Stimulated activated naive CD8-positive, alpha-beta T cell treated with anti-CD3 and anti-CD28 coated beads, Interleukin-15, Interleukin-2, amounts not matched to agents 100 ng/mL and 50 ng/mL, for 24 hours (primary cell): ENCODE results near the gene GPER1.

Source experiments
- H3K27ac Mint-ChIP-seq: one replicate; pipeline ENCODE4 v1.8.0; 2021; ENCODE audit warnings: mild to moderate bottlenecking, mixed read lengths
- H3K27me3 Mint-ChIP-seq: one replicate; pipeline ENCODE4 v1.8.0; 2021; ENCODE audit warnings: mixed read lengths
- H3K36me3 Mint-ChIP-seq: one replicate; pipeline ENCODE4 v1.8.0; 2021; ENCODE audit warnings: low read depth, mixed read lengths
- H3K4me1 Mint-ChIP-seq: one replicate; pipeline ENCODE4 v1.8.0; 2021; ENCODE audit warnings: low read depth, mixed read lengths
- H3K4me3 Mint-ChIP-seq: one replicate; pipeline ENCODE4 v1.8.0; 2021; ENCODE audit warnings: mild to moderate bottlenecking, mixed read lengths
- H3K9me3 Mint-ChIP-seq: one replicate; pipeline ENCODE4 v1.8.0; 2021; ENCODE audit warnings: mixed read lengths

GPER1 gene

GRCh38 chr7:1119201-1119600, 31.3 kb downstream of the GPER1 start:
- Mint-ChIP-seq H3K36me3 (peaks cover 7% of the 10 kb centered on the region), H3K9me3 (peaks cover 4% of the 10 kb centered on the region), H3K4me3 (no peak overlapping the region), H3K27me3 (no peaks in the 10 kb centered on the region), H3K27ac (no peak overlapping the region), H3K4me1 (peaks cover 11% of the 10 kb centered on the region)

- no peaks in the 10 kb centered on the region for H3K27me3 Mint-ChIP-seq
- H3K4me3 Mint-ChIP-seq = no peak overlapping the region
- peaks cover 4% of the 10 kb centered on the region for H3K9me3 Mint-ChIP-seq
- H3K4me1 Mint-ChIP-seq = peaks cover 11% of the 10 kb centered on the region
- H3K36me3 Mint-ChIP-seq = peaks cover 7% of the 10 kb centered on the region
- H3K27ac Mint-ChIP-seq = no peak overlapping the region
These were observed 32.9 kb downstream of the GPER1 start for GRCh38 chr7:1120791-1121190.

- H3K4me1 Mint-ChIP-seq = peaks cover 11% of the 10 kb centered on the region
- H3K27me3 Mint-ChIP-seq = no peaks in the 10 kb centered on the region
- H3K27ac Mint-ChIP-seq = no peak overlapping the region
- H3K4me3 Mint-ChIP-seq = no peak overlapping the region
- H3K36me3 Mint-ChIP-seq = peaks cover 7% of the 10 kb centered on the region
- H3K9me3 Mint-ChIP-seq = peaks cover 4% of the 10 kb centered on the region
These were observed 33.6 kb downstream of the GPER1 start for GRCh38 chr7:1121476-1121875.

- no peak overlapping the region for H3K27ac Mint-ChIP-seq
- peaks cover 4% of the 10 kb centered on the region for H3K9me3 Mint-ChIP-seq
These were observed 34.2 kb downstream of the GPER1 start for GRCh38 chr7:1121886-1122831.

GRCh38 chr7:1122832-1123501, 35.1 kb downstream of the GPER1 start:
- no peak overlapping the region for H3K4me3 Mint-ChIP-seq
- H3K9me3 Mint-ChIP-seq = no peaks in the 10 kb centered on the region
- no peaks in the 10 kb centered on the region for H3K36me3 Mint-ChIP-seq
- H3K4me1 Mint-ChIP-seq = peaks cover 6% of the 10 kb centered on the region
- no peaks in the 10 kb centered on the region for H3K27me3 Mint-ChIP-seq
- no peak overlapping the region for H3K27ac Mint-ChIP-seq

More at GRCh38 chr7:1121886-1122831, 34.2 kb downstream of the GPER1 start:
- peaks cover 7% of the 10 kb centered on the region for H3K36me3 Mint-ChIP-seq
- peaks cover 11% of the 10 kb centered on the region for H3K4me1 Mint-ChIP-seq
- no peak overlapping the region for H3K4me3 Mint-ChIP-seq
- no peaks in the 10 kb centered on the region for H3K27me3 Mint-ChIP-seq

- Mint-ChIP-seq H3K4me1 (peaks cover 6% of the 10 kb centered on the region), H3K27me3 (no peaks in the 10 kb centered on the region), H3K9me3 (no peaks in the 10 kb centered on the region), H3K36me3 (no peaks in the 10 kb centered on the region), H3K27ac (no peak overlapping the region), H3K4me3 (no peak overlapping the region)
These were observed 35.8 kb downstream of the GPER1 start for GRCh38 chr7:1123715-1124114.

- H3K4me1 Mint-ChIP-seq = peaks cover 4% of the 10 kb centered on the region
- H3K9me3 Mint-ChIP-seq = no peaks in the 10 kb centered on the region
These were observed 36.3 kb downstream of the GPER1 start for GRCh38 chr7:1124164-1124563.

GRCh38 chr7:1124816-1125602, 37.1 kb downstream of the GPER1 start:
- Mint-ChIP-seq H3K36me3 (peaks cover 6% of the 10 kb centered on the region), H3K4me1 (no peaks in the 10 kb centered on the region), H3K9me3 (no peaks in the 10 kb centered on the region), H3K4me3 (no peak overlapping the region), H3K27ac (no peak overlapping the region), H3K27me3 (no peaks in the 10 kb centered on the region)

More at GRCh38 chr7:1124164-1124563, 36.3 kb downstream of the GPER1 start:
- no peaks in the 10 kb centered on the region for H3K36me3 Mint-ChIP-seq
- H3K4me3 Mint-ChIP-seq = no peak overlapping the region
- H3K27me3 Mint-ChIP-seq = no peaks in the 10 kb centered on the region
- no peak overlapping the region for H3K27ac Mint-ChIP-seq

- peaks cover 6% of the 10 kb centered on the region for H3K36me3 Mint-ChIP-seq
These were observed 37.7 kb downstream of the GPER1 start for GRCh38 chr7:1125603-1125969.

GRCh38 chr7:1127001-1127400, 39.1 kb downstream of the GPER1 start:
- no peak overlapping the region for H3K27ac Mint-ChIP-seq
- no peak overlapping the region for H3K4me3 Mint-ChIP-seq

More at GRCh38 chr7:1125603-1125969, 37.7 kb downstream of the GPER1 start:
- Mint-ChIP-seq H3K4me1 (no peaks in the 10 kb centered on the region), H3K27ac (no peak overlapping the region), H3K9me3 (no peaks in the 10 kb centered on the region), H3K4me3 (no peak overlapping the region), H3K27me3 (no peaks in the 10 kb centered on the region)

GRCh38 chr7:1129431-1129830, 41.5 kb downstream of the GPER1 start:
- Mint-ChIP-seq H3K36me3 (peaks cover 19% of the 10 kb centered on the region), H3K9me3 (peaks cover 4% of the 10 kb centered on the region), H3K4me3 (no peak overlapping the region), H3K27me3 (no peaks in the 10 kb centered on the region), H3K4me1 (no peaks in the 10 kb centered on the region), H3K27ac (no peak overlapping the region)

More at GRCh38 chr7:1127001-1127400, 39.1 kb downstream of the GPER1 start:
- Mint-ChIP-seq H3K9me3 (peaks cover 4% of the 10 kb centered on the region), H3K4me1 (no peaks in the 10 kb centered on the region), H3K36me3 (peaks cover 11% of the 10 kb centered on the region), H3K27me3 (no peaks in the 10 kb centered on the region)

- Mint-ChIP-seq H3K27me3 (no peaks in the 10 kb centered on the region), H3K4me3 (no peak overlapping the region), H3K27ac (no peak overlapping the region), H3K36me3 (peaks cover 19% of the 10 kb centered on the region), H3K9me3 (peaks cover 4% of the 10 kb centered on the region), H3K4me1 (no peaks in the 10 kb centered on the region)
These were observed 42.4 kb downstream of the GPER1 start for GRCh38 chr7:1130021-1130990.

GRCh38 chr7:1131471-1132265, 43.8 kb downstream of the GPER1 start:
- Mint-ChIP-seq H3K9me3 (peaks cover 4% of the 10 kb centered on the region), H3K27ac (no peak overlapping the region), H3K4me3 (no peak overlapping the region), H3K4me1 (peaks cover 2% of the 10 kb centered on the region), H3K27me3 (no peaks in the 10 kb centered on the region), H3K36me3 (peaks cover 19% of the 10 kb centered on the region)
